Cardiac fibroblast (primary cell): Measurements from ENCODE around the gene TBC1D14.

ENCODE experiments used
- DNase-seq, 2 donors: peaks; one replicate each; pipeline versions ENCODE4 v3.0.0 to v3.0.0-alpha.2; 2010; ENCODE audit warnings: low read depth in 2 of 2
- H3K4me3 ChIP-seq, 2 donors: replicated peaks in 1 of 2; 1 replicate in 1 of 2; 2 replicates in 1 of 2; pipeline ENCODE4 v1.5.1; 2011; ENCODE audit warnings: low read depth in 2 of 2, low read length in 2 of 2, mild to moderate bottlenecking in 2 of 2, moderate library complexity in 1 of 2
- CTCF ChIP-seq: IDR thresholded peaks from one replicate; pipeline ENCODE4 v1.5.1; 2011; ENCODE audit warnings: low read depth, mild to moderate bottlenecking, low read length, inconsistent platforms

TBC1D14 gene

GRCh38 chr4:6937754-6938153 lies 28.1 kb downstream of the TBC1D14 start:
- no peak for TF ChIP-seq CTCF
- no peak for DNase-seq
- H3K4me3 ChIP-seq, result no peak overlapping the region

GRCh38 chr4:6938237-6938636 lies 28.6 kb downstream of the TBC1D14 start:
- TF ChIP-seq CTCF, result no peak
- no peak for DNase-seq
- no peak overlapping the region for H3K4me3 ChIP-seq

GRCh38 chr4:6938647-6939271 lies 29.1 kb downstream of the TBC1D14 start:
- no peak for TF ChIP-seq CTCF
- H3K4me3 ChIP-seq, result no peak overlapping the region
- DNase-seq, result no peak

- H3K4me3 ChIP-seq, result no peak overlapping the region
- TF ChIP-seq CTCF, result no peak
- DNase-seq, result no peak
Observed at GRCh38 chr4:6939761-6940743, 30.4 kb downstream of the TBC1D14 start.

GRCh38 chr4:6940744-6941137 lies 31.1 kb downstream of the TBC1D14 start:
- no peak for TF ChIP-seq CTCF
- no peak for DNase-seq
- no peak overlapping the region for H3K4me3 ChIP-seq

- DNase-seq, result no peak
- H3K4me3 ChIP-seq, result no peak overlapping the region
- TF ChIP-seq CTCF, result no peak
Observed at GRCh38 chr4:6941796-6942195, 32.2 kb downstream of the TBC1D14 start.
